Common myeloid progenitor, CD34-positive (primary cell): ENCODE data around the gene TMBIM1.
A peak's percentile ranks its signal among the peaks of the same experiment; 100 is the strongest.

Source experiments
- CTCF ChIA-PET: fragments of 350-600 bp; sonication (Branson Sonifier 250); formaldehyde crosslinking; loops from one replicate; lab custom pipeline; 2021; ENCODE audit warnings: antibody characterized with exemption; lab: Charles Lee
- POLR2A ChIA-PET: fragments of 350-600 bp; sonication (Branson Sonifier 250); formaldehyde crosslinking; loops from one replicate; lab custom pipeline; 2021; ENCODE audit warnings: antibody characterized with exemption; lab: Charles Lee
- DNase-seq, 3 donors: peaks; one replicate each; pipeline versions ENCODE4 v3.0.0 to v3.0.0-alpha.2; 2013
- H3K27ac ChIP-seq, 2 experiments: 1 replicate in 1 of 2; 2 replicates in 1 of 2; pipeline ENCODE4 v1.7.0; 2013; ENCODE audit warnings: inconsistent platforms in 2 of 2, low read length in 2 of 2, mild to moderate bottlenecking in 2 of 2, low read depth in 1 of 2, moderate library complexity in 1 of 2; ENCODE audit not compliant: severe bottlenecking in 2 of 2, insufficient read depth in 1 of 2, poor library complexity in 1 of 2
- H3K27me3 ChIP-seq, 5 experiments: replicated peaks in 2 of 5; 1 replicate in 3 of 5; 2 replicates in 2 of 5; pipeline versions ENCODE4 v1.6.1 to v1.7.0; 2013; ENCODE audit warnings: low read length in 4 of 5, mild to moderate bottlenecking in 2 of 5, moderate library complexity in 2 of 5, inconsistent platforms in 1 of 5; ENCODE audit not compliant: insufficient read depth in 5 of 5, control insufficient read depth in 4 of 5
- H3K36me3 ChIP-seq, 4 experiments: 1 replicate in 2 of 4; 2 replicates in 2 of 4; pipeline versions ENCODE4 v1.6.1 to v1.7.0; 2013; ENCODE audit warnings: low read length in 3 of 4, control low read depth in 1 of 4, mild to moderate bottlenecking in 1 of 4; ENCODE audit not compliant: control insufficient read depth in 4 of 4, insufficient read depth in 4 of 4
- H3K4me1 ChIP-seq, 4 experiments: 1 replicate in 3 of 4; 2 replicates in 1 of 4; pipeline versions ENCODE4 v1.6.1 to v1.7.1; 2013; ENCODE audit warnings: low read length in 3 of 4, mild to moderate bottlenecking in 3 of 4, control low read depth in 1 of 4, inconsistent platforms in 1 of 4, moderate library complexity in 1 of 4; ENCODE audit not compliant: control insufficient read depth in 4 of 4, insufficient read depth in 4 of 4; ENCODE audit errors: control extremely low read depth in 1 of 4
- H3K4me3 ChIP-seq, 7 experiments: 1 replicate in 4 of 7; 2 replicates in 3 of 7; pipeline versions ENCODE4 v1.5.1 to v1.7.0; 2013; ENCODE audit warnings: mild to moderate bottlenecking in 7 of 7, low read length in 6 of 7, moderate library complexity in 6 of 7, inconsistent platforms in 2 of 7, low read depth in 2 of 7, control low read depth in 1 of 7; ENCODE audit not compliant: insufficient read depth in 4 of 7, control insufficient read depth in 1 of 7; ENCODE audit errors: extremely low read depth in 1 of 7
- H3K9me3 ChIP-seq, 5 experiments: 1 replicate in 4 of 5; 2 replicates in 1 of 5; pipeline versions ENCODE4 v1.6.1 to v1.7.1; 2013; ENCODE audit warnings: low read length in 4 of 5, mild to moderate bottlenecking in 2 of 5, inconsistent platforms in 1 of 5, low read depth in 1 of 5, moderate library complexity in 1 of 5; ENCODE audit not compliant: control insufficient read depth in 4 of 5, insufficient read depth in 2 of 5; ENCODE audit errors: control extremely low read depth in 1 of 5
- WGBS: methylation state at CpG from one replicate; pipeline ENCODE4 v1.1.5; 2013; ENCODE audit not compliant: insufficient coverage; 5-methylcytosine and 5-hydroxymethylcytosine counted together

TMBIM1 gene

DNA sequence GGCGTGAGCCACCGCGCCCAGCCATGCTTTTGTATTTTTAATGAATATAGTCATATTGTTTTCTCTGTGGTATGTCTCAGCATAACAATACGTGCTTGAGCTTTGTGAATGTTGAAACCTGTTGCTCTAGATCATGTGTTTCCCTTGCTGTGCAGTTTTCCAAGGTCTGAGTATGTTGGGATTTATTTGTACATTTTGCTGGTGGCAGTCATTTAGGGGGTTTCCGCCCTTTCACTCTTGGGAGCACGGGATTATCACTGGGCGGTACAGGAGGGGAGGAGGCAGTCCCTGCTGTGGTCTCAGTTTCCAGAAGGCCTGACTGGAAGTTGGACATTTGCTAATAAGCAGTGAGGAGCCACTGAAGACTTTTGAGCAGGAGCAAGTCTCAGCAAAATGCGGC, 39.4 kb upstream of the TMBIM1 start:
- no peak for DNase-seq
- H3K4me1 ChIP-seq: peaks cover 18 to 86% (median 79%) of the 10 kb centered on the region in 4 experiments
- ChIA-PET POLR2A (interaction anchor here (1.1 kb wide), 1 partner anchor 25 kb away, joined by 3 read pairs; the partner anchor contains the start of gene CATIP), CTCF (interaction anchor here (2.1 to 22.5 kb wide), 5 partner anchors 10 to 40 kb away, joined by 5 to 340 read pairs (median 27); partner anchors contain the start of genes CATIP and TMBIM1)
- H3K27me3 ChIP-seq: no peaks in the 10 kb centered on the region
- H3K36me3 ChIP-seq: peaks cover 0 to 17% (median 0%) of the 10 kb centered on the region in 4 experiments
- H3K9me3 ChIP-seq: no peaks in the 10 kb centered on the region
- H3K27ac ChIP-seq: peak overlapping the region; percentile 90 to 92
- WGBS: 75% methylated on average over 5 of the region's 8 CpGs
- H3K4me3 ChIP-seq: peak overlapping the region in 3 of 7 experiments; percentile 72 to 80 (median 73)

DNA sequence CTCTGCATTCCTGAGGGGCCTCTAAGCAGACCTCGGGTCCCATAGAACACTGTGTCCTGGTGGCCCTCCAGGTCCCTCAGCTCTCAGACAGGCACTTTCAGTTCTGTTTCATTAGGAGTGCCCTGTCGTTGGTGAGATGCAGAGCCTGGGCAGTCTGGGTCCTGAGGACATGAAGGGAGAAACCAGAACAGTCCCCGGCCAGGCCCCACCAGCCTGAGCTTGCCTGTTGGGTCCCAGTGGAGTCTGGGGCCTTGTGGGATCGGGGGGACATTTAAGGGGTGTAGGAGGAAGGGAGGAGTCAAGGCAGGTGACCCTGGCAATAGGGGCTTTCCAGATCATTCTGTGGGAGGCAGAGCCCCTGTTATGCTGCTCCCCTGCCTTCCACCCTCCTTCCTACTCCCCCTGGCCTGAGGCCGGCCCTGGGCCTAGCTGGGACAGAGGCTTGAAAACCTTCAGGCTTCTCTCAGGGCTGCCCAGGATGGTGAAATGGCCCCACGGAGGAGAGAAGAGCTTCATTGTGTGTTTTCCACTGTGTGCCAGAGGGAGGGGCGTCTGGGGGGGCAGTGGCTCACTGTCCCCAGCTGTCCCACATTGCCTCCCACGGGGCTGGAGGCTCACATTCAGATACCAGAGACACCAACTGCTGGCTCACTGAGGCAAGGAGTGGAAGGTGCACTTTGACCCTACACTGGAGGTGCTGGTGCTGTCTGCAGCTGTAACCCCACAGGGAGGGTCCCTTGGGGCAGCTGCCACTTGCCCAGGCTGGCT, 37.7 kb upstream of the TMBIM1 start:
- H3K27ac ChIP-seq: peak overlapping the region; percentile 61 to 83
- peak in 2 of 3 donors; percentile 53 to 61 for DNase-seq
- POLR2A ChIA-PET: interaction anchor here (0.8 to 1.5 kb wide), 3 partner anchors 14 to 131 kb away, joined by 3 to 4 read pairs (median 4); no protein-coding TSS in a partner anchor
- WGBS: 59% methylated on average over 6 of the region's 8 CpGs
- H3K4me1 ChIP-seq: peaks cover 22 to 97% (median 95%) of the 10 kb centered on the region in 4 experiments
- H3K36me3 ChIP-seq: peaks cover 0 to 25% (median 0%) of the 10 kb centered on the region in 4 experiments
- H3K9me3 ChIP-seq: no peaks in the 10 kb centered on the region
- H3K4me3 ChIP-seq: peak overlapping the region in 2 of 7 experiments; percentile 28 to 50
- no peaks in the 10 kb centered on the region for H3K27me3 ChIP-seq
- CTCF ChIA-PET: interaction anchor here (0.9 to 22.5 kb wide), 9 partner anchors 8 to 65 kb away, joined by 3 to 340 read pairs (median 4); partner anchors contain the start of genes AAMP, CATIP and PNKD

DNA sequence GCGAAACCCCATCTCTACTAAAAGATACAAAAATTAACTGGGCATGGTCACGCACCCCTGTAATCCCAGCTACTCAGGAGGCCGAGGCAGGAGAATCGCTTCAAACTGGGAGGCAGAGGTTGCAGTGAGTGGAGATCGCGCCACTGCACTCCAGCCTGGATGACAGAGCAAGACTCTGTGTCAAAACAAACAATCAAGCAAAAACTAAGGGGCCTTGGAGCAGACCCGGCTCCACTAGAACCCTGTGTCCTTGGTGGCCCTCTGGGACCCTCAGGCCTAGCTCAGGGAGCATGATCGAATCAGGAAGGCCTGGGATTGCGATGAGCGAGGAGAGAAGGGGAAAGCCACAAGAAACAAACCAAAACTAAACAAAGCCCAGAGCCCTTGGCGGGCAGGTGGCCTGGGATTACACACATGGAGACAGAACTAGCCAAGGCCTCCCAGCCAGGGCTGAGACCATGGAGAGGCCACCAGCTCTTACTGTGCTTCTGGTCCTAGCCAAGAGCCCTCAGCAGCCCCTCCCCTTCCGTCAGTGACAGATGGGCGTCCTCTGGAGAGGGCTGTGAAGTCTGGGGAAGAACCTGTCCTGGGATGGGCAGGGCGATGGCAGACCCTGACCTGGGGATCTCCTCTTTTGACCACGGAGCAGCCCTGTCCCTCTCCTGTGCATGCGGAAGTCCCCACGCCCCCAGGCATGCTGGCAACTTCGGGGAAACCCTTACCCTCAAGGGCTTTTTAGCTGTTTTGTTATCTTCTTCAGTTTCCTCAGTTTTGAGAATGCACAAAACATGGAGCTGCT, 36.9 kb upstream of the TMBIM1 start:
- Histone ChIP-seq H3K4me3 (peak overlapping the region in 2 of 7 experiments; percentile 28 to 50), H3K27me3 (no peaks in the 10 kb centered on the region), H3K4me1 (peaks cover 18 to 97% (median 93%) of the 10 kb centered on the region in 4 experiments), H3K9me3 (no peaks in the 10 kb centered on the region), H3K36me3 (peaks cover 0 to 25% (median 0%) of the 10 kb centered on the region in 4 experiments), H3K27ac (peak overlapping the region; percentile 61 to 83)
- ChIA-PET CTCF (interaction anchor here (1.0 to 22.5 kb wide), 8 partner anchors 9 to 66 kb away, joined by 3 to 340 read pairs (median 4); partner anchors contain the start of gene CATIP), POLR2A (interaction anchor here (0.8 to 1.5 kb wide), 3 partner anchors 14 to 132 kb away, joined by 3 to 4 read pairs (median 4); no protein-coding TSS in a partner anchor)
- WGBS: 67% methylated on average over 14 of the region's 18 CpGs
- peak in 2 of 3 donors; percentile 39 to 45 for DNase-seq

DNA sequence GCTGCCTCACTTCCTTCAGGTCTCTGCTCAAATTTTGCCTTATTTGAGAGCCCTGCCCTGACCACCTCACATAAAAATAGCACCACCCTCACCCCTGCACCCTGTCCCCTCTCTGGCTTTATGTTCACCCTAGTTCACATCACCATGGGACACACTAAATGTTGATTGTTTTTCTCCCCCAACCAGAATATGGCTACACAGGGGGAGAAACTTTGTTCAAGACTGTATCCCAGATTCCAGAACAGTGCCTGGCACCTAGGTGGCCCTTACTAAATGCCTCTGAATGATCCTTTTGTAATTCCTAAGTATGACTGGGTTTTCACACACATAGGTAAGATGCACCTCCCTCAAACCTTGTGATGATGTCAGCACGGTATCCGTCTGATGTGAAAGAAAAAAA, 36.0 kb upstream of the TMBIM1 start:
- POLR2A ChIA-PET: no interaction called here
- DNase-seq: no peak
- Histone ChIP-seq H3K9me3 (no peaks in the 10 kb centered on the region), H3K27ac (peak overlapping the region; percentile 12 to 83), H3K4me1 (peaks cover 13 to 96% (median 92%) of the 10 kb centered on the region in 4 experiments), H3K36me3 (peaks cover 0 to 25% (median 0%) of the 10 kb centered on the region in 4 experiments), H3K4me3 (no peak overlapping the region), H3K27me3 (no peaks in the 10 kb centered on the region)
- 100% methylated on average over 2 of the region's 2 CpGs for WGBS
- CTCF ChIA-PET: interaction anchor here (1.3 to 22.5 kb wide), 5 partner anchors 20 to 67 kb away, joined by 4 to 340 read pairs (median 15); partner anchors contain the start of gene CATIP

DNA sequence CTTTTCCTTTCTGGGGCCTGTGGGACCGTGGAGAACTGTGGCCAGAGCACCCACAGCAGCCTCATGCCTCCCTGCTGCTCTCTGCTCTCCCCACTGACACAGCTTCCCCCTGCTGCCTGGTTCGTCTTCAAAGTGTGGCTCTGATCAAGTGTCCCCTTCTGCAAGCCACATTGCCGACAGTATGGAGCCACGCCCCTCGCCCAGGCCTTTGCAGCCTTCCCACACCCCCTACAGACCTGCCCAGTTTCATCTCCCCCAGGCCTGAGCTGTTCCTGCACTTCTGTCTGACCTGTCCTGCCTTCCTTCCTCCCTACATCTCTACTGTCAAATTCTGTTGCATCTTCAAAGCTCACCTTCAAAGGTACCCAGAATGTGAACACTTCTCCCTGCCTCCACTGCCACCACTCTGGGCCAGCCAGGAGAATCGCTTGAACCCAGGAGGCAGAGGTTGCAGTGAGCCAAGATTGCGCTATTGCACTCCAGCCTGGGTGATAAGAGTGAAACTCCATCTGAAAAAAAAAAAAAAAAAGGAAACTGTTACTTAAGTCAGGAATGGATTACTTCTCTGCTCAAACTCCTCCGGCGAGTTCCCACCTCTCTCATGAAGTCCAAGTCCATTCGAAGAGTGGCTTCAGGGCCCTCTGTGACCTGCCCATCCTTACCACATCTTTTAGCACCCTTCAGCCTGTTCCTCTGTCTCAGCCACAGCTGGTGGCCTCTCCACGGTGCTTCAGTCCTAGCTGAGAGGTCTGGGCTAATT, 35.3 kb upstream of the TMBIM1 start:
- peaks cover 13 to 94% (median 89%) of the 10 kb centered on the region in 4 experiments for H3K4me1 ChIP-seq
- 21% methylated on average over 8 of the region's 11 CpGs for WGBS
- CTCF ChIA-PET: interaction anchor here (0.8 to 22.5 kb wide), 4 partner anchors 9 to 37 kb away, joined by 3 to 340 read pairs (median 114); partner anchors contain the start of gene CATIP
- POLR2A ChIA-PET: interaction anchor here (0.6 to 1.4 kb wide), 2 partner anchors 11 to 19 kb away, joined by 3 read pairs; no protein-coding TSS in a partner anchor
- peaks cover 0 to 25% (median 0%) of the 10 kb centered on the region in 4 experiments for H3K36me3 ChIP-seq
- H3K27me3 ChIP-seq: no peaks in the 10 kb centered on the region
- no peaks in the 10 kb centered on the region for H3K9me3 ChIP-seq
- H3K4me3 ChIP-seq: peak overlapping the region in 1 of 7 experiments; percentile 42
- H3K27ac ChIP-seq: peak overlapping the region; percentile 12 to 68
- DNase-seq: peak in 1 of 3 donors; percentile 25

DNA sequence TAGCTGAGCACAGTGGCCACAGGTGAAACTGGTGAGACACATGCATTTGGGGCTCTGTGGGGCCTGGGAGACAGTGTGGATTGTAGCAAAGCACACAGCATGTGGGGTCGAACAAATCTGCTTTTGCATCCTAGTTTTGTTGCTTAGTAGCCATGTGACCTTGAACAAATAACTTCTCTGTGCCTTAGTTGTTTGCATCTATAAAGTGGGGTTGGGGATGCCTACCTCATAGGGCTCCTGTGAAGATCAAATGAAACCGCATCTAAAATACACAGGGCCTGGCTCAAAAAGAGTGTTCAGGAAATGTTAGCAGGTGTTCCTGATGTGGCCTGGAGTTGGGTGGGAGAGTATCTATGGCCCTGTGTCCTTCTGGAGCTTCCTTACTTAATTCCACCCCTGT, 34.0 kb upstream of the TMBIM1 start:
- Histone ChIP-seq H3K4me3 (peak overlapping the region in 3 of 7 experiments; percentile 1 to 50 (median 24)), H3K4me1 (peaks cover 7 to 93% (median 85%) of the 10 kb centered on the region in 4 experiments), H3K36me3 (peaks cover 0 to 25% (median 0%) of the 10 kb centered on the region in 4 experiments), H3K27ac (peak overlapping the region in 1 of 2 experiments; percentile 68), H3K27me3 (no peaks in the 10 kb centered on the region), H3K9me3 (no peaks in the 10 kb centered on the region)
- CTCF ChIA-PET: interaction anchor here (3.6 to 22.5 kb wide), 3 partner anchors 18 to 36 kb away, joined by 15 to 340 read pairs (median 212); partner anchors contain the start of gene CATIP
- WGBS: 89% methylated on average over 1 of the region's 2 CpGs
- POLR2A ChIA-PET: interaction anchor here (1.4 kb wide), 1 partner anchor 9 kb away, joined by 3 read pairs; no protein-coding TSS in a partner anchor
- no peak for DNase-seq
